GM12801 (cell line): ENCODE data around the gene LTBP2.

Source experiments
- TF ChIP-seq, protein P1 (sequence below): IDR thresholded peaks from one replicate; pipeline ENCODE4 v1.5.1; 2011; ENCODE audit warnings: control low read depth; ENCODE audit not compliant: insufficient read length; ENCODE audit errors: extremely low read depth

Gene LTBP2

DNA sequence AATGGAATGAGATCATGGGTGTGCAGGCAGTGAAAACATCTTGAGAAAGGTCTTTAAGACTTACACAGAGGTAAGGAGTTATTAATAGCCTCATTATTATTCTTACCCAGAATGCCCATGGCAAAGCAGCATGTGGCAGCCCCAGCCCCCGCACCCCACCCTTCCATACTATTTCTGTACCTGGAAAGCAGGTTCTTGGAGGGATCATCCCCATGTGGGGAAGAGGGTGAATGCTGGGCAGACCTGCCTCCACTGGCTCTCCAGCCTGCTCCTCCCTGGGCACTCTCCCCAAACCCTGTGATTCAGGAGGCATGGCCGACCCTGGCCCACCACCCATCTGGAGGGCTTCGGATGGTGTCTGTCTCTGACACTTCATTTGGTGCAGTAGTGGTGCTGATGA lies 147.3 kb downstream of the LTBP2 start:
- TF ChIP-seq, protein P1, sequence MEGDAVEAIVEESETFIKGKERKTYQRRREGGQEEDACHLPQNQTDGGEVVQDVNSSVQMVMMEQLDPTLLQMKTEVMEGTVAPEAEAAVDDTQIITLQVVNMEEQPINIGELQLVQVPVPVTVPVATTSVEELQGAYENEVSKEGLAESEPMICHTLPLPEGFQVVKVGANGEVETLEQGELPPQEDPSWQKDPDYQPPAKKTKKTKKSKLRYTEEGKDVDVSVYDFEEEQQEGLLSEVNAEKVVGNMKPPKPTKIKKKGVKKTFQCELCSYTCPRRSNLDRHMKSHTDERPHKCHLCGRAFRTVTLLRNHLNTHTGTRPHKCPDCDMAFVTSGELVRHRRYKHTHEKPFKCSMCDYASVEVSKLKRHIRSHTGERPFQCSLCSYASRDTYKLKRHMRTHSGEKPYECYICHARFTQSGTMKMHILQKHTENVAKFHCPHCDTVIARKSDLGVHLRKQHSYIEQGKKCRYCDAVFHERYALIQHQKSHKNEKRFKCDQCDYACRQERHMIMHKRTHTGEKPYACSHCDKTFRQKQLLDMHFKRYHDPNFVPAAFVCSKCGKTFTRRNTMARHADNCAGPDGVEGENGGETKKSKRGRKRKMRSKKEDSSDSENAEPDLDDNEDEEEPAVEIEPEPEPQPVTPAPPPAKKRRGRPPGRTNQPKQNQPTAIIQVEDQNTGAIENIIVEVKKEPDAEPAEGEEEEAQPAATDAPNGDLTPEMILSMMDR, result no peak

DNA sequence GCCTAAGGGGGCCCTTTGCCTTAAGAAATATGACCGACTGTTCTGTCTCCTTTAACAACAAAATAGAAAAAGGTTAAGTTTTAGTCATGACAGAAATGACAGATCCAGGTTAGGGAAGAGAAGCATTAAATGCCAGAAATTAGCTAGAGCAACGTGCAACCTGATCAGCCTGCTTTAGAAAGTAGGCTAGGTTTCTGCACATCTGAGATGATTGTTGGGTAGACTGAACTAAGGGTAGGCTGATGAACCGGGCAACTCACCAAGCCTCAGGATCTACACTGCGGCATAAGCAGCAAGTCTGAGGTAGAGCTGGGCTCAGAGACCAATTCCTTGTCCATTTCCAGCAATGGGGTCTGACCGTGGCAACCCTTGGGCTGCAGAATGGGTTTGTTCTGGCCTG lies 148.3 kb downstream of the LTBP2 start:
- TF ChIP-seq, protein P1, result no peak

DNA sequence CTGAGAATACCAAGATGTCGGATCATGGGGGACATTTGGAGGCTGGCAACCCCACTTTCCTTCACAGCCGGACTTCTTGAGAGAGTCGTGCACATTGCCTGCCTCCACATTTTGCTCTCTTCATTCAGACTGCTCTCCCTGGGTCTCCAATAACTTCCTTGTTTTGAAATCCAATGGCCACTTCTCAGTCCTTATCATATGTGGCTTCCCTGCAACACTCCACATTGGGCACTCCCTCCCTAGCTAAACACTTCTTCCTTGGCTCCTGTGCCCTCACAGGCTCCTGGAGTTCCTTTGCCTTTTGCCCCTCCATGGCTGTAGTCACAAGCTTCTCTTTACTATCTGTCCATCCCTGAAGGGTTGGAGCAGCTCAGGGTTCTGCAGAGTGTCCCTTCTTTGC lies 149.0 kb downstream of the LTBP2 start:
- TF ChIP-seq, protein P1, result no peak

DNA sequence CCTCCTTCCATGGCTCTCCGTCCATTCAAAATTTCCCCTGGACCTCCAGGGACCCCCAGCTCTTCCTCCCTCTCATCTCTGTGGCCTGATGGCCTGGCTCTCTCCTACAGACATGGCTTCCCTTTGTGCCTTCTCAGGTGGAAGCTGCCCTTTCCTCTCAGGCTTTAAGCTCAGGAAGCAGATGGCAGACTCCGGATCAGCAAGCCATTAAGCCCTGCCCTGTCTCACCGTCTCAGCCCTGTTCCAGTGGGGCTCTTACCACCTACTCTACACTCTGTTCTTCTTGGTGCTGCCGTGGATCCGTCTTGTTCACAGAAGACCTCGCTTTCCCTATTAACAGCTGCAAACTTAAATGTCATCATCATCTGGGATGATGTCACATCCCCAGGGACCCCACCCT lies 152.1 kb downstream of the LTBP2 start:
- TF ChIP-seq, protein P1, result no peak

DNA sequence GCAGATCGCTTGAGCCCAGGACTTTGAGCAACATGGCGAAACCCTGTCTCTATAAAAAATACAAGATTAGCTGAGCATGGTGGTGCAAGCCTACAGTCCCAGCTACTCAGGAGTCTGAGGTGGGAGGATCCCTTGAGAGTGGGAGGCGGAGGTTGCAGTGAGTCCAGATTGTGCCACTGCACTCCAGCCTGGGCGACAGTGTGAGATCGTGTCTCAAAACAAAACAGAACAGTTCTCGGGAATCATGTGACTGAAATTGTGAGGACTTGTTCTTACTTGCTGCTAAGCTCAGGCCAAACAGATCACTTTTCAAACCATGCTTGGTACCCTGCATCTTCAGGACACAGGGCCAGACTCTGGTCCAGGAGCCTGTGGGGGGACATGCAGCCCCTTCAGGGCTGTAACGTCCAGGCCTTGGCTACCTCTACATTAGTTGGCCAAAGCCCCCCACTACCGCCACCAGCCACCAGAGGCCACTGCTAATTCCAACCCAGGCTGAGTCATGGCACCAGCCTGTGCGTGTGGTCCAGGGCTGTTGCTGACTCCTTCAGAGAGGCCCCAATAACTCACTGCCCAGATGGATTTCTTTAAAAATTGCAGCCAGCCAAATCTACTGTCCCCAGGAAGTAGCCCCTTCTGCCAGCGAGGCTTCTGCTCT lies 152.6 kb downstream of the LTBP2 start:
- TF ChIP-seq, protein P1, result no peak

DNA sequence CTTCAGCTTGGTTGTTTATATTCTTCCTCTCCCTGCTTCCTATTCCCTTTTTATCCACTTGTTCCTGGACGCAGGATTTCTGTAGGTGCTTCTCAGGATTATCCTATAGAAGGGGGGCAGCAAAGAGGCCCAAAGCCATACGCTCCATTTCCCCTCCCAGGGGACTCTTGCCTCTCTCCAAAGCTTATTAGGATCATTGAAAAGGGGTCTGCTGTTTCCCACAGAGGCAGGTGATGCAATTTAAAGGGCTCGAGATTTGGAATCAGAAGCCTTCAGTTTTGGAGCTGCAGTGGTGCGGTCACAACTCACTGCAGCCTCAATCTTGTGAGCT lies 154.5 kb downstream of the LTBP2 start:
- TF ChIP-seq, protein P1, result no peak

DNA sequence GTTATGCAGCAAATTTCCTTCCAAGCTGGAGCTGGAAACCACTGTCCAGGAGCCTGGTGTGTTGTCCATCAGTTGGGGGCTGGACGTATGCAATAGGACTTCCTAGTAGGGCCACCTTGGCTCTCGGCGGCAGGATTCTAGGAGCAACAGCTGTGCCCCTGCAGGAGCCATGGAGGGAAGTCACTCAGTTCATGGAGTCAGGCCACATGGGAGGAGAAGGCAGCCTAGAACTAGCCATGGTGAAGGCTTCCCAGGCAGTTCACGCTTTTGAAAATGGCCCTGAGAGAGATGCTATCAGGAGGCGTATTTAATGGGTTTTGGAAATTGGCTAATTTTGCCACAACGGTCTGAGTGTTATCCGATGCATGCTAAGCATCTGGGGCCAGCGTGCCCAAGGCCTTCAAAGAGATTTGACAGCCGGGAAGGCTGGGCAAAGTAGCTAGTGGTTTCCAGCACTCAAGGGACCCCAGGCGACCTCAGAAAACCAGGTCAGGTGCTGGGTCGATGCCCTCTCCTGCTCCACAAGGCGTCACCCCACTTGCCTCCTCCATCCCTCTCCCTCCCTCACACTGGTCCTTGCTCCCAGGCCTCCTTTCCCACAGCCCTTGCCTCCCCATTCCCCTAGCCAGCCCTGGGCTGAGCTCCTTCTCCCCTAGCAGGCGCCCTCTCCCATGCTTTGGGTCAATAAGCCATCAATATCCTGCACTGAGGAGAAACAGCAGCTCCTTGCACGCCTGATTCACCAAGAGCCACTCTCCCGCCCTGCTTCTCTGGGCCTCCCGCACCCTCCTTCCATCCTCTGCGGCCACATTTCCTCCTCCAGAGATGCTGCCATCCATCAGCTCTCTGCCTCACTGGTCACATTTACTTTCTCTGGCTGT lies 155.1 kb downstream of the LTBP2 start:
- TF ChIP-seq, protein P1, result no peak
